WTC11 (cell line): ENCODE results near the gene MINDY4B. TPM values are rescaled to one million over a fixed set of nuclear protein-coding genes. Genes with fewer than 3 reads are reported as not detected.

Source experiments
- ATAC-seq: fragments of 200-7000 bp; cut with Tn5 transposase; 2 replicates; pipeline ENCODE4 v1.10.0; 2021; ENCODE audit warnings: mild to moderate bottlenecking, moderate library complexity
- CTCF ChIA-PET: fragments of 300-600 bp; sonication (Branson Sonifier 250); formaldehyde crosslinking; loops from one replicate; lab custom pipeline; 2021; ENCODE audit warnings: antibody characterized with exemption; lab: Charles Lee
- POLR2A ChIA-PET: fragments of 350-600 bp; sonication (Branson Sonifier 250); formaldehyde crosslinking; loops from one replicate; lab custom pipeline; 2021; ENCODE audit warnings: antibody characterized with exemption; lab: Charles Lee
- DNase-seq: peaks from one replicate; pipeline ENCODE4 v3.0.0; 2021; ENCODE audit warnings: low spot score
- H3K27ac Mint-ChIP-seq: 2 replicates; pipeline ENCODE4 v1.8.0; 2021; ENCODE audit warnings: mixed read lengths
- H3K27me3 Mint-ChIP-seq: 2 replicates; pipeline ENCODE4 v1.8.0; 2021; ENCODE audit warnings: low read depth, mild to moderate bottlenecking, moderate library complexity, mixed read lengths
- H3K36me3 Mint-ChIP-seq: 2 replicates; pipeline ENCODE4 v1.8.0; 2021; ENCODE audit warnings: mixed read lengths
- H3K4me1 Mint-ChIP-seq: 2 replicates; pipeline ENCODE4 v1.8.0; 2022; ENCODE audit warnings: mixed read lengths
- H3K4me3 Mint-ChIP-seq: 2 replicates; pipeline ENCODE4 v1.8.0; 2021; ENCODE audit warnings: mild to moderate bottlenecking, moderate library complexity, mixed read lengths
- H3K9me3 Mint-ChIP-seq: 2 replicates; pipeline ENCODE4 v1.8.0; 2021; ENCODE audit warnings: mixed read lengths
- AFF4 ChIP-seq: sonication (generic); formaldehyde crosslinking; IDR thresholded peaks from 2 replicates; pipeline ENCODE4 v1.8.1; 2023; ENCODE audit warnings: mild to moderate bottlenecking, missing genetic modification reagents, borderline replicate concordance
- AR ChIP-seq: fragments of 250-450 bp; sonication (Bioruptor Pico); IDR thresholded peaks from 2 replicates; pipeline ENCODE4 v1.9.0; 2021; ENCODE audit warnings: mild to moderate bottlenecking
- ARID4B ChIP-seq: sonication (generic); formaldehyde crosslinking; IDR thresholded peaks from 2 replicates; pipeline ENCODE4 v1.8.0; 2023; ENCODE audit warnings: missing genetic modification reagents, mild to moderate bottlenecking, borderline replicate concordance
- ATF3 ChIP-seq: sonication (generic); formaldehyde crosslinking; conservative IDR thresholded peaks from 2 replicates; pipeline ENCODE4 v1.8.1; 2022; ENCODE audit warnings: mild to moderate bottlenecking, missing genetic modification reagents
- GABPB1 ChIP-seq: sonication (generic); formaldehyde crosslinking; IDR thresholded peaks from 2 replicates; pipeline ENCODE4 v1.8.1; 2023; ENCODE audit warnings: mild to moderate bottlenecking, missing genetic modification reagents
- HMGXB4 ChIP-seq: sonication (generic); formaldehyde crosslinking; IDR thresholded peaks from 2 replicates; pipeline ENCODE4 v1.8.1; 2023; ENCODE audit warnings: mild to moderate bottlenecking, moderate library complexity, missing genetic modification reagents
- KAT7 ChIP-seq: sonication (generic); formaldehyde crosslinking; IDR thresholded peaks from 2 replicates; pipeline ENCODE4 v1.8.1; 2023; ENCODE audit warnings: missing genetic modification reagents, mild to moderate bottlenecking, borderline replicate concordance
- MAX ChIP-seq: sonication (generic); formaldehyde crosslinking; IDR thresholded peaks from 2 replicates; pipeline ENCODE4 v1.8.0; 2022; ENCODE audit warnings: mild to moderate bottlenecking, missing genetic modification reagents
- NR1H2 ChIP-seq: sonication (generic); formaldehyde crosslinking; IDR thresholded peaks from 2 replicates; pipeline ENCODE4 v1.9.0; 2021; ENCODE audit warnings: mild to moderate bottlenecking, moderate library complexity, missing genetic modification reagents
- NR2C2 ChIP-seq: sonication (generic); formaldehyde crosslinking; IDR thresholded peaks from 2 replicates; pipeline ENCODE4 v1.8.0; 2022; ENCODE audit warnings: mild to moderate bottlenecking, missing genetic modification reagents
- ZNF281 ChIP-seq: sonication (generic); formaldehyde crosslinking; IDR thresholded peaks from 2 replicates; pipeline ENCODE4 v1.8.0; 2023; ENCODE audit warnings: mild to moderate bottlenecking, missing genetic modification reagents
- ZNF425 ChIP-seq: fragments of 250-450 bp; sonication (Bioruptor Pico); conservative IDR thresholded peaks from 2 replicates; pipeline ENCODE4 v1.9.0; 2021; ENCODE audit warnings: mild to moderate bottlenecking
- ZNF532 ChIP-seq: fragments of 250-450 bp; sonication (Bioruptor Pico); IDR thresholded peaks from 2 replicates; pipeline ENCODE4 v1.9.0; 2021; ENCODE audit warnings: mild to moderate bottlenecking, borderline replicate concordance
- total RNA-seq: library from RNA; stranded (reverse); gene quantifications from 3 replicates; pipeline ENCODE4 v1.2.3, GENCODE V29; 2021

MINDY4B gene
- total RNA-seq, 1 experiment from 2014 or later = not detected

- Mint-ChIP-seq H3K4me3 (no peak overlapping the region), H3K27me3 (no peaks in the 10 kb centered on the region), H3K36me3 (peaks cover 2% of the 10 kb centered on the region), H3K4me1 (no peaks in the 10 kb centered on the region), H3K9me3 (peaks cover 21% of the 10 kb centered on the region), H3K27ac (no peak overlapping the region)
- POLR2A ChIA-PET = no interaction called here
- CTCF ChIA-PET = no interaction called here
- DNase-seq (no peak), ATAC-seq (no peak)
- TF ChIP-seq ATF3 (CRISPR knock-in tag) = no peak
- no peak for TF ChIP-seq NR1H2 (CRISPR knock-in tag)
- no peak for TF ChIP-seq GABPB1 (CRISPR knock-in tag)
- no peak for TF ChIP-seq AR (CRISPR knock-in tag)
- TF ChIP-seq ARID4B (CRISPR knock-in tag) = no peak
- TF ChIP-seq ZNF281 (CRISPR knock-in tag) = no peak
- no peak for TF ChIP-seq MAX
- TF ChIP-seq NR2C2 (CRISPR knock-in tag) = no peak
- no peak for TF ChIP-seq AFF4 (CRISPR knock-in tag)
- no peak for TF ChIP-seq ZNF532 (CRISPR knock-in tag)
- no peak for TF ChIP-seq KAT7 (CRISPR knock-in tag)
- no peak for TF ChIP-seq ZNF425
- no peak for TF ChIP-seq HMGXB4 (CRISPR knock-in tag)
Measured at GRCh38 chr3:150890295-150890694, 14.9 kb downstream of the MINDY4B start.
